Stimulated activated CD4-positive, alpha-beta T cell treated with anti-CD3 and anti-CD28 coated beads, Interleukin-2, amount 100 ng/mL, for 48 hours (primary cell): ENCODE results near the gene CBFA2T3.
"Not testable (repeated sequence)": the region's sequence is repeated elsewhere in the genome, so short reads cannot be mapped to it uniquely, and the experiment has no call there.

ENCODE experiments used
- DNase-seq, 2 donors: peaks; one replicate each; pipeline ENCODE4 v3.0.0-alpha.2; 2020

Gene CBFA2T3

GRCh38 chr16:89012622-89012995 is 35.6 kb upstream of the CBFA2T3 start:
- DNase-seq = no peak

GRCh38 chr16:89011909-89012621 is 35.1 kb upstream of the CBFA2T3 start:
- no peak for DNase-seq

GRCh38 chr16:89010210-89010925 is 33.4 kb upstream of the CBFA2T3 start:
- no peak for DNase-seq

GRCh38 chr16:89009343-89010209 is 32.6 kb upstream of the CBFA2T3 start:
- DNase-seq = peak in 1 of 2 donors; percentile 23

DNA sequence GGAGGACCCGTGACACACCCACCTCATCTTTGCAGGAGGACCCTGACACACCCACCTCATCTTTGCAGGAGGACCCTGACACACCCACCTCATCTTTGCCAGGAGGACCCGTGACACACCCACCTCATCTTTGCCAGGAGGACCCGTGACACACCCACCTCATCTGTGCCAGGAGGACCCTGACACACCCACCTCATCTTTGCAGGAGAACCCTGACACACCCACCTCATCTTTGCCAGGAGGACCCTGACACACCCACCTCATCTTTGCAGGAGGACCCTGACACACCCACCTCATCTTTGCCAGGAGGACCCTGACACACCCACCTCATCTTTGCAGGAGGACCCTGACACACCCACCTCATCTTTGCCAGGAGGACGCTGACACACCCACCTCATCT is 31.8 kb upstream of the CBFA2T3 start:
- not testable (repeated sequence) for DNase-seq

- no peak for DNase-seq
Measured at GRCh38 chr16:89007371-89008249, 30.6 kb upstream of the CBFA2T3 start.

GRCh38 chr16:89006036-89006752 is 29.2 kb upstream of the CBFA2T3 start:
- no peak for DNase-seq

DNA sequence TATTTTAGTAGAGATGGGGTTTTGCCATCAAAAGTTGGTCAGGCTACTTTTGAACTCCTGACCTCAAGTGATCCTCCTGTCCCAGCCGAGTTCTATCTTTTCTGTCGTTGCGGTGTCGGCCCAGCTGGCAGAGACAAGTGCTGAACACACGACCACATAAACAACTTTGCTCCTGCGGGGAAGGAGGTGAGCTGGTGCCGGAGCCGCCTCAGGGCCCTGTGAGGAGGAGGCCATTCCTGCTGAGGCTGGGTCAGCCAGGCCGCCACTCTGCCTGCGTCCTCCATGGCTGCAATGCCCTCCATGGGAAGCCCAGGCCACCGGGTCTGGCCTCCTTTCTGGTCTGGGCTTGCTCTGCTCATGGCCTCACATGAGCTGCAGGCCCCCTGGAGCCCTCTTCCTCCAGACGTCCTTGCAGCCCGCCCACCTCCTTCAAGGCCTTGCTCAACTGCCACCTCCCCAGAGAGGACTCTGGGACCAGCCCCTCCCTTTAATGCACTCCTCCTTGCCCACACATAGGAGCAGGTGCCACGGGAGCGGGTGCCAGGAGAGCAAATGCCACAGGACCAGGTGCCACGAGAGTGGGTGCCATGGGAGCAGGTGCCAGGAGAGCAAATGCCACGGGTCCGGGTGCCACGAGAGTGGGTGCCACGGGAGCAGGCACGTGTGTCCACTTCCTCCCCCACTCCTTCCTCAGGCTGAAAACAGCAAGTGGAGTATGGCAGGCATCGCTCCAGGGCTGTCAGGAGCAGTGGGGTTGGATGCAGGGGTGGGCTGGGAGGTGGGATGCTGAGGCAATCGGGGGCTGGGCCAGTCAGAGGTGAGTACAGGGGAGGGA is 28.4 kb upstream of the CBFA2T3 start:
- no peak for DNase-seq

DNA sequence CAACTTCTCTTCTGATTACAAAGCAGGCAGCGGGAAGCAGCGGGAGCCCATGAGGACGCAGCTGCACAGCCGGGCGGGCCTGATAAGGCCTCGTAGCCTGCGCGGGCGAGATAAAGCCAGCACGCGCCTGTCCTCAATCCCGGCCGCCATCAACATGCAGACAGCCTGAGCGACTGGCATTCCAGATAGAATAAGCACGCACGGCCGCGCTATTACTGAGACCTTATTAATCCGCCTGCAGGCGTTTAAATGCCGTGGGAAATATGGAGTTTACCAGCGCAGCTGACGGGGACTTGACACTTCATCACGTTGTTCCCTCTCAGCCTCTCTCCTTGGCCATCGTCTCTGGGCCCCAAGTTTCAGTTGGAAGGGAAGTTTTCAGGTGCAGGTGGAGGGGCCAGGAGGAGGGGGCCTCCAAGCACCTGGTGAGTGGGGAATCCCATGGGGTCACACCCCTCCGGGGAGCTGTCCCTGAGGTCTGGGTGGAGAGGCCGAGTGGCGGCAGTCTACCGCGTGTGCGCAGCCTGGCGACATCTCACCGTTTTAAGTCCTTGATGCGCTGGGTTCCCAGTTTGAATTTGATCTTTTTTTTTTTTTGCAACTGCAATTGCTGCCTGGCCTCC is 27.3 kb upstream of the CBFA2T3 start:
- DNase-seq = no peak

- no peak for DNase-seq
Measured at GRCh38 chr16:89003831-89004208, 26.8 kb upstream of the CBFA2T3 start.

DNA sequence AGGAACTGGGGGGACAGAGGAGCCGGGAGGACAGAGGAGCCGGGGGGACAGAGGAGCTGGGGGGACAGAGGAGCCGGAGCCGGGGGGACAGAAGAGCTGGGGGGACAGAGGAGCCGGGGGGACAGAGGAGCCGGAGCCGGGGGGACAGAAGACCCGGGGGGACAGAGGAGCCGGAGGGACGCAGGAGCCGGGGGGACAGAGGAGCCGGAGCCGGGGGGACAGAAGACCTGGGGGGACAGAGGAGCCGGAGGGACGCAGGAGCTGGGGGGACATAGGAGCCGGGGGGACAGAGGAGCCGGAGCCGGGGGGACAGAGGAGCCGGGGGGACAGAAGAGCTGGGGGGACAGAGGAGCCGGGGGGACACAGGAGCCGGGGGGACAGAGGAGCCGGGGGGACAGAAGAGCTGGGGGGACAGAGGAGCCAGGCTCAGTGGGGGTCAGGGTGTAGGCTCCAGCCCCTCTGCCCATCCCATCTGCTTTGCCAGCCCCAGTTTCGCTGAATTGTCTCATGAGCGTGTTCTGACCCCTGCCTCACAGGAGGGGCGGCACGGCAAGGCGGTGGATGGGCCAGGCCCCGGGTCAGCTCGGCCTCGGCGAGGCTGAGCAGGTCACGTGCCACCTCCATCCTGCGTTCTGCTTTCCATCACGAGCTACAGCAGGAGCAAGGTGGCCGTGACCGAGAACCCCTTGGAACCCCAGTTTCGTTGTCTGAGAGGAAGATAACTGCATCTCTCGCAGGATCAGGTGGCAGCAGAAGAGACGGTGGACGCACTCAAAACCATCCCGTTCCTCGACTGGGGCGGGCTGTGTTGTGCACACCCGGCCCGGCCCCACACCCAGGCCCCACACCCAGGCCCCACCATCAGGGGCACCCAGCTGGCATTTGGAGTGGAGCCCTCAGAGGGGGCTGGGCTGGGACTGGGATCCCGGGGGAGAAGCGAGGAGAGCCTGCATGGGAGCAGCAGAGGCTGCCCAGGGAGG is 26.1 kb upstream of the CBFA2T3 start:
- no peak for DNase-seq

DNA sequence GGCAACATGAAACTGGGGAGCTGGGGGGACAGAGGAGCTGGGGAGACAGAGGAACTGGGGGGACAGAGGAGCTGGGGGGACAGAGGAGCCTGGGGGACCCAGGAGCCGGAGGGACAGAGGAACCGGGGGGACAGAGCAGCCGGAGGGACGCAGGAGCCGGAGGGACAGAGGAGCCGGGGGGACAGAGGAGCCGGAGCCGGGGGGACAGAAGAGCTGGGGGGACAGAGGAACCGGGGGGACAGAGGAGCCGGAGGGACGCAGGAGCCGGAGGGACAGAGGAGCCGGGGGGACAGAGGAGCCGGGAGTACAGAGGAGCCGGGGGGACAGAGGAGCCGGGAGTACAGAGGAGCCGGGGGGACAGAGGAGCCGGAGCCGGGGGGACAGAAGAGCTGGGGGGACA is 25.1 kb upstream of the CBFA2T3 start:
- not testable (repeated sequence) for DNase-seq

DNA sequence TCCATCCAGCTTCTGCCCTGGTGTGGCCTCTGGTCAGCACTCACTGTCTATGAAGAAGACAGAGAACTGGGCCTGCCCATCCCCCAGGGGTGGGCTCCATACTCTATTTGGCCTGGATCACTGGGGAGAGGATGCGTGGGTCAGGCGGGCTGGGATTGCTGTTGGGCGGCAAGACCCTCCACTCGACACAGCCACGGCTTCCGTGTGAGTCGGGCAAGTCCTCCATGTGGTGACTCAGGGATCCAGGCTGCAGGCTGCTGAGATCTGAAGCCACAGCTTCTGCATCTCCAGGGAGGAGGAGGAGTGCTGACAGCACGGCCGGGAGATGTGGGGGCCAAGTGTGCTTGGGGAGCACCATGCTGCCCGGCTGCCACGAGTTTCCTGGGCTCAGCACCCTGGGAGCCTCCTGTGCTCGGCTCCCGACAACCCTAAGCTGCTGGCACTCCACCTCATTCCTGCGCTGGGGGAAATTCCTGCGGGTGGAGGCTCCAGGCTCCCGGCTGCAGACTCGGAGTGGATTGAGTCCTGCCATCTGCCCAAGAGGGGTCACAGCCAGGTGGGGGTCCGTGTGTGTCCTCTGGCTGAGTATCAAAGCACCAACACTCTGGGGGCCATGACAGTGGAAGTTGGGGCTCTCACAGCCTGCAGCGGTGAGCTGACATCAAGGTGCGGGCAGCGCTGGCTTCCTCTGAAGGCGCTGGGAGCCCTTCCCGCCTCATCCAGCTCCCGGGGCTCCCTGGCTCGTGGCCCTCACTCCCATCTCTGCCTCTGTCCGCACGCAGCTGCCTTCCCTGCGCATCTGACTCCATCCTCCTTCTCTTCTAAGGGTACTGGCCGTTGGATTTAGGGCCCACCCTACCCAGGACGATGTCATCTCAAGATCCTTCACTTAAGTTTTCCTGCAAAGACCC is 24.4 kb upstream of the CBFA2T3 start:
- DNase-seq = no peak

- DNase-seq = no peak
Measured at GRCh38 chr16:89000207-89000959, 23.4 kb upstream of the CBFA2T3 start.

DNA sequence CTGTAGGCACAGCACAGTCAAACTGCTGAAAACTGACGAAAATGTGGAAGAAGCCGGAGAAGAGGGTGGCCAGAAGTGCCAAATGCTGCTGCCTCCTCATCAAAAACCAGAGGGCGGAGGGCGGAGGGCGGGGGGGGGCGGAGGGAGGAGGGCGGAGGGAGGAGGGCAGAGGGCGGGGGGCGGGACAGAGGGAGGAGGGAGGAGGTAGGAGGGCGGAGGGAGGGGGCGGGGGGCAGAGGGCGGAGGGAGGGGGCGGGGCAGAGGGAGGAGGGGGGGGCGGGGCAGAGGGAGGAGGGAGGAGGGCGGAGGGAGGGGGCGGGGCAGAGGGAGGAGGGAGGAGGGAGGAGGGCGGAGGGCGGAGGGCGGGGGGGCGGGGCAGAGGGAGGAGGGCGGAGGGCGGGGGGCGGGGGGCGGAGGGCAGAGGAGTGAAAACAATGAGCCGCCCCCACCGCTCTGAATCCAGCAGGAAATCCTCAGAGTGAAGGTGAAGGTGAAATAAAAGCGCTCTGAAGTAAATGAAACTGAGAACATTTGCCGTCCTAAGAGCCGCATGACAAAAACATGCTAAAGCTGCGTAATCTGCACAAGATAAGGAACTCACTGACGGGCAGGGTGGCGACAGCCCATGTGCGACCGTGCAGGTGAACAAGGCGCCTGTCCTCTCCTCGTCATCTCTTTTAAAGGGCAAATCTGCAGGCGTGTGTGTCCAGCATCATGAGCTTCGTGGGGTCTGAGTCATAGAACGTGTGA is 22.6 kb upstream of the CBFA2T3 start:
- DNase-seq = peak in 1 of 2 donors; percentile 32

DNA sequence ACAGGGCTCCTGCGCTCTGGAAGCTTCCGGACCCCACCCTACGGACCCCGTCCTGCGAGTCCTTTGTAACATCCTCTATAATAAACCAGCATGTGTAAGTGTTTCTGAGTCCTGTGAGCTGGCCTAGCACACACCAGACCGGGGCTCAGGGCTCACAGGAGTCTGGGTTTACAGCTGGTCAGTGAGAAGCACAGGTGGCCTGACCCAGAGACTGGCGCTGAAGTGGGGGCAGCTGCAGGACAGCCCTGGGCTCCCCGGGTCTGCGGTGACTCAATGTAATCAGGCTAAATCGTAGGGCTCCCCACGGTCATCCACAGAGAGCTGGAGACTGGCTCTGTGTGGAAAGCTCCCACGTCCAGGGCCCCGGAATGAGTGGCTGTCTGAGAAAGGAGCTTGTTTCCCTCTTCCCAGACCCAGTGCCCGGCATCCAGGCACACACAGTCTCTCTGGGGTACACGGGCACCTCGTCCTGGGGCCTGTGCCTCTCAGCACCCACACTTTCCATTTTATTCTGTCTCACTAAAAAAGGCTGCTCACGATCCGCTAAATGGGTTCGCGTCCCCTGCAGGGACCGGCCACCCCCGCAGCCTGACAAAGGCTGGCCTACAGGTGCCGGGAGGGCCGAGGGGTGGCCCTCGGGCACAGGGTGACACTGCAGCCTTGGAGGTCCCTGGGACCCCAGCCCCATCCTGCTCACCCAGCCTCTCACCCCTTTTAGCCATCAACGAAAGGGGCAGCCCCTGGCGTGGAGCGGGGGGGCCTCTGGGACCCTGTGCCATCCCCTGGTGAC is 18.9 kb upstream of the CBFA2T3 start:
- no peak for DNase-seq
